ENCODE results near the gene ROS1.

ROS1 gene

GRCh38 chr6:117346142-117346930 lies 79.4 kb downstream of the ROS1 start:
- Histone ChIP-seq H3K27me3 (ENCODE audit: control insufficient read depth, insufficient read depth, low read length) (no peaks in the 10 kb centered on the region), H3K4me1 (ENCODE audit: control insufficient read depth, insufficient read depth, low read length) (no peaks in the 10 kb centered on the region), H3K36me3 (ENCODE audit: control insufficient read depth, insufficient read depth, low read length) (no peaks in the 10 kb centered on the region), H3K9me3 (ENCODE audit: control insufficient read depth, insufficient read depth, low read length) (no peaks in the 10 kb centered on the region), H3K4me3 (ENCODE audit: low read depth, low read length) (no peak overlapping the region), H3K9ac (ENCODE audit: low read depth, low read length) (no peak overlapping the region), H3K27ac (ENCODE audit: low read depth, low read length) (no peak overlapping the region)

GRCh38 chr6:117345292-117345610 lies 80.5 kb downstream of the ROS1 start:
- Histone ChIP-seq H3K9me3 (ENCODE audit: control insufficient read depth, insufficient read depth, low read length) (no peaks in the 10 kb centered on the region), H3K4me1 (ENCODE audit: control insufficient read depth, insufficient read depth, low read length) (no peaks in the 10 kb centered on the region), H3K36me3 (ENCODE audit: control insufficient read depth, insufficient read depth, low read length) (no peaks in the 10 kb centered on the region), H3K27me3 (ENCODE audit: control insufficient read depth, insufficient read depth, low read length) (no peaks in the 10 kb centered on the region), H3K4me3 (ENCODE audit: low read depth, low read length) (no peak overlapping the region), H3K27ac (ENCODE audit: low read depth, low read length) (no peak overlapping the region), H3K9ac (ENCODE audit: low read depth, low read length) (no peak overlapping the region)

GRCh38 chr6:117344444-117345291 lies 81.1 kb downstream of the ROS1 start:
- H3K36me3 ChIP-seq (ENCODE audit: control insufficient read depth, insufficient read depth, low read length) = no peaks in the 10 kb centered on the region

GRCh38 chr6:117338567-117338966 lies 87.2 kb downstream of the ROS1 start:
- Histone ChIP-seq H3K9ac (ENCODE audit: low read depth, low read length) (no peak overlapping the region), H3K4me1 (ENCODE audit: control insufficient read depth, insufficient read depth, low read length) (no peaks in the 10 kb centered on the region), H3K27ac (ENCODE audit: low read depth, low read length) (no peak overlapping the region), H3K27me3 (ENCODE audit: control insufficient read depth, insufficient read depth, low read length) (no peaks in the 10 kb centered on the region), H3K4me3 (ENCODE audit: low read depth, low read length) (no peak overlapping the region), H3K36me3 (ENCODE audit: control insufficient read depth, insufficient read depth, low read length) (no peaks in the 10 kb centered on the region), H3K9me3 (ENCODE audit: control insufficient read depth, insufficient read depth, low read length) (no peaks in the 10 kb centered on the region)

More at GRCh38 chr6:117344444-117345291, 81.1 kb downstream of the ROS1 start:
- no peak overlapping the region for H3K9ac ChIP-seq (ENCODE audit: low read depth, low read length)
- no peak overlapping the region for H3K27ac ChIP-seq (ENCODE audit: low read depth, low read length)
- no peaks in the 10 kb centered on the region for H3K9me3 ChIP-seq (ENCODE audit: control insufficient read depth, insufficient read depth, low read length)
- no peaks in the 10 kb centered on the region for H3K27me3 ChIP-seq (ENCODE audit: control insufficient read depth, insufficient read depth, low read length)
- H3K4me3 ChIP-seq (ENCODE audit: low read depth, low read length) = no peak overlapping the region
- no peaks in the 10 kb centered on the region for H3K4me1 ChIP-seq (ENCODE audit: control insufficient read depth, insufficient read depth, low read length)

- Histone ChIP-seq H3K4me3 (ENCODE audit: low read depth, low read length) (no peak overlapping the region), H3K36me3 (ENCODE audit: control insufficient read depth, insufficient read depth, low read length) (no peaks in the 10 kb centered on the region), H3K27me3 (ENCODE audit: control insufficient read depth, insufficient read depth, low read length) (no peaks in the 10 kb centered on the region), H3K4me1 (ENCODE audit: control insufficient read depth, insufficient read depth, low read length) (no peaks in the 10 kb centered on the region), H3K9ac (ENCODE audit: low read depth, low read length) (no peak overlapping the region), H3K9me3 (ENCODE audit: control insufficient read depth, insufficient read depth, low read length) (no peaks in the 10 kb centered on the region), H3K27ac (ENCODE audit: low read depth, low read length) (no peak overlapping the region)
These were observed 95.8 kb downstream of the ROS1 start for GRCh38 chr6:117329926-117330325.

- Histone ChIP-seq H3K9me3 (ENCODE audit: control insufficient read depth, insufficient read depth, low read length) (no peaks in the 10 kb centered on the region), H3K27ac (ENCODE audit: low read depth, low read length) (no peak overlapping the region), H3K27me3 (ENCODE audit: control insufficient read depth, insufficient read depth, low read length) (no peaks in the 10 kb centered on the region), H3K4me1 (ENCODE audit: control insufficient read depth, insufficient read depth, low read length) (no peaks in the 10 kb centered on the region), H3K4me3 (ENCODE audit: low read depth, low read length) (no peak overlapping the region), H3K9ac (ENCODE audit: low read depth, low read length) (no peak overlapping the region), H3K36me3 (ENCODE audit: control insufficient read depth, insufficient read depth, low read length) (no peaks in the 10 kb centered on the region)
These were observed 97.2 kb downstream of the ROS1 start for GRCh38 chr6:117328500-117328899.

- no peaks in the 10 kb centered on the region for H3K9me3 ChIP-seq (ENCODE audit: control insufficient read depth, insufficient read depth, low read length)
- no peaks in the 10 kb centered on the region for H3K27me3 ChIP-seq (ENCODE audit: control insufficient read depth, insufficient read depth, low read length)
These were observed 97.7 kb downstream of the ROS1 start for GRCh38 chr6:117328005-117328389.

GRCh38 chr6:117327149-117328004 lies 98.4 kb downstream of the ROS1 start:
- Histone ChIP-seq H3K27me3 (ENCODE audit: control insufficient read depth, insufficient read depth, low read length) (no peaks in the 10 kb centered on the region), H3K4me3 (ENCODE audit: low read depth, low read length) (no peak overlapping the region), H3K36me3 (ENCODE audit: control insufficient read depth, insufficient read depth, low read length) (no peaks in the 10 kb centered on the region), H3K9ac (ENCODE audit: low read depth, low read length) (no peak overlapping the region), H3K9me3 (ENCODE audit: control insufficient read depth, insufficient read depth, low read length) (no peaks in the 10 kb centered on the region), H3K27ac (ENCODE audit: low read depth, low read length) (no peak overlapping the region), H3K4me1 (ENCODE audit: control insufficient read depth, insufficient read depth, low read length) (0 out of 2 replicates have a peak, but pooled peaks cover 6% of the 10 kb centered on the region)

More at GRCh38 chr6:117328005-117328389, 97.7 kb downstream of the ROS1 start:
- Histone ChIP-seq H3K27ac (ENCODE audit: low read depth, low read length) (no peak overlapping the region), H3K4me1 (ENCODE audit: control insufficient read depth, insufficient read depth, low read length) (0 out of 2 replicates have a peak, but pooled peaks cover under 1% of the 10 kb centered on the region), H3K9ac (ENCODE audit: low read depth, low read length) (no peak overlapping the region), H3K36me3 (ENCODE audit: control insufficient read depth, insufficient read depth, low read length) (no peaks in the 10 kb centered on the region), H3K4me3 (ENCODE audit: low read depth, low read length) (no peak overlapping the region)

GRCh38 chr6:117326396-117326795 lies 99.3 kb downstream of the ROS1 start:
- H3K4me3 ChIP-seq (ENCODE audit: low read depth, low read length) = no peak overlapping the region
- H3K4me1 ChIP-seq (ENCODE audit: control insufficient read depth, insufficient read depth, low read length) = 0 out of 2 replicates have a peak, but pooled peaks cover 6% of the 10 kb centered on the region
- H3K27ac ChIP-seq (ENCODE audit: low read depth, low read length) = no peak overlapping the region
- no peaks in the 10 kb centered on the region for H3K27me3 ChIP-seq (ENCODE audit: control insufficient read depth, insufficient read depth, low read length)
- H3K36me3 ChIP-seq (ENCODE audit: control insufficient read depth, insufficient read depth, low read length) = no peaks in the 10 kb centered on the region
- no peaks in the 10 kb centered on the region for H3K9me3 ChIP-seq (ENCODE audit: control insufficient read depth, insufficient read depth, low read length)
- no peak overlapping the region for H3K9ac ChIP-seq (ENCODE audit: low read depth, low read length)

GRCh38 chr6:117317261-117317660 lies 108.5 kb downstream of the ROS1 start:
- Histone ChIP-seq H3K27me3 (ENCODE audit: control insufficient read depth, insufficient read depth, low read length) (no peaks in the 10 kb centered on the region), H3K9me3 (ENCODE audit: control insufficient read depth, insufficient read depth, low read length) (no peaks in the 10 kb centered on the region), H3K4me1 (ENCODE audit: control insufficient read depth, insufficient read depth, low read length) (peaks cover 5% of the 10 kb centered on the region; the same call in 1 of the 2 replicates), H3K4me3 (ENCODE audit: low read depth, low read length) (no peak overlapping the region), H3K9ac (ENCODE audit: low read depth, low read length) (no peak overlapping the region), H3K36me3 (ENCODE audit: control insufficient read depth, insufficient read depth, low read length) (no peaks in the 10 kb centered on the region), H3K27ac (ENCODE audit: low read depth, low read length) (no peak overlapping the region)
